ENCODE results near the gene TBCD.

Gene TBCD

DNA sequence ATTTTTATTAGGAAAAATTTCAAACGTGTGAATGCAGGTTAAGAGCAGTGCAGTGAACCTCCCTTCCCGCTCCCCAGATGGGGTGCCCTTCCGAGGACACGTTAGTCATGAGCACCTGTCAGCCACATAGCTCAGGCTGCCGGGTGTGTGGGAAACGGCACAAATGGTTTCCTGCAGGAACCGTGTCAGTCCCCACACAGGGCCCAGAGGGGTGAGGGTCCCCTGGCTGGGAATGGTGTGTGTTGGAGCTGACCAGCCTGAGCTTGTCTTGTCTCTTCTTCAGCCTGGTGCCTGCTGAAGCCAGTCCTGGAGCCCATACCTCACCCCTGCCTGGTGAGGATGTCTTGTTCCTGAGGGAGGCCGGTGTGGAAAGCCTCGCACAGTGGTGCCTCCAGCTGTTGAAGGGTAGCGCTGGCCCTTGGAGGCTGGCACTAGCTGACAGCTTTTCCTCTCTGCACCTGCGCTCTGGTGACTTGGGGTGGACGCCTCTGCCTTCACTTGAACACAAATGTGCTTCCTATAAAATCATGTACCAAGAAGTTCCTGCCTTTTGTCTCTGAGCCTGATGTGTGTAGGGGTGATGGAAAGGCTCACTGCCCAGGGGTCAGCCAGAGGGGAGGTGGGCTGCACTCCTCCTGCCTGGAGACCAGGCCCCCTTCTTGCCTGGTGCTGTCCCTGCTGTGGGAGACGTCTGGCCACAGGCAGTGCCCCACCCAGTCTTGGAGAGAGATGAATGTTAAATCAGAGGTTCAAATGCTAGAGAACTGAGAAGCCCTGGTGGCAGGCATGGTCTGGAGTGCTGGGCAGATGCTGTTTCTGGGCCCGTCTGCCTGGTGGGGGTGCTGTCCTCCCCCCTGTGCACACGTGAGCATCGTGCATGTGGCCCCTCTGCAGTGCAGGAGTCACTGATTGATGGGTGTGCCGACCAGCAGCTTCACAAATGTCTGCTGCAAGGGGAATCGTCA is 190.6 kb downstream of the TBCD start:
- H4K20me1 ChIP-seq (ENCODE audit: insufficient read depth, low read length), result no peaks in the 10 kb centered on the region
- no peaks in the 10 kb centered on the region for H3K4me1 ChIP-seq (ENCODE audit: low read length)
- H3K79me2 ChIP-seq (ENCODE audit: low read length), result no peaks in the 10 kb centered on the region
- H3F3A ChIP-seq (ENCODE audit: insufficient read depth, low read length), result no peaks in the 10 kb centered on the region
- no peak overlapping the region for H2AFZ ChIP-seq (ENCODE audit: low read length)
- TF ChIP-seq EZH2 (optimal IDR thresholded peaks at IDR 0.05; ENCODE audit: low read depth, low read length) (no peak), CTCF (IDR thresholded peaks at IDR 0.05; ENCODE audit: low read length) (no peak), EZH2phosphoT487 (IDR thresholded peaks at IDR 0.05; ENCODE audit: low read length) (no peak)
- no peaks in the 10 kb centered on the region for H3K27me3 ChIP-seq (replicated peaks; ENCODE audit: insufficient read depth, low read length)
- no peak overlapping the region for H3K27ac ChIP-seq (ENCODE audit: low read length)
- H3K9ac ChIP-seq (ENCODE audit: low read length), result no peak overlapping the region
- no peaks in the 10 kb centered on the region for H3K36me3 ChIP-seq (replicated peaks; ENCODE audit: insufficient read depth, low read length)
- no peak overlapping the region for H3K4me2 ChIP-seq (ENCODE audit: low read depth, low read length)
- no peak overlapping the region for H3K4me3 ChIP-seq (ENCODE audit: low read length)
- H3K9me3 ChIP-seq (replicated peaks; ENCODE audit: insufficient read depth, low read length), result no peaks in the 10 kb centered on the region
- no peak for DNase-seq
- no peaks in the 10 kb centered on the region for H3K9me2 ChIP-seq (replicated peaks; ENCODE audit: insufficient read depth, low read length)

GRCh38 chr17:82943339-82943738 is 191.5 kb downstream of the TBCD start:
- no peaks in the 10 kb centered on the region for H4K20me1 ChIP-seq (ENCODE audit: insufficient read depth, low read length)
- H2AFZ ChIP-seq (ENCODE audit: low read length), result no peak overlapping the region
- H3K9ac ChIP-seq (ENCODE audit: low read length), result no peak overlapping the region
- H3K4me3 ChIP-seq (ENCODE audit: low read length), result no peak overlapping the region
- no peaks in the 10 kb centered on the region for H3F3A ChIP-seq (ENCODE audit: insufficient read depth, low read length)
- no peaks in the 10 kb centered on the region for H3K4me1 ChIP-seq (ENCODE audit: low read length)
- H3K27ac ChIP-seq (ENCODE audit: low read length), result no peak overlapping the region
- H3K4me2 ChIP-seq (ENCODE audit: low read depth, low read length), result no peak overlapping the region
- no peaks in the 10 kb centered on the region for H3K27me3 ChIP-seq (replicated peaks; ENCODE audit: insufficient read depth, low read length)
- no peaks in the 10 kb centered on the region for H3K79me2 ChIP-seq (ENCODE audit: low read length)
- no peaks in the 10 kb centered on the region for H3K9me3 ChIP-seq (replicated peaks; ENCODE audit: insufficient read depth, low read length)
- TF ChIP-seq EZH2 (optimal IDR thresholded peaks at IDR 0.05; ENCODE audit: low read depth, low read length), result no peak
- no peak for TF ChIP-seq EZH2phosphoT487 (IDR thresholded peaks at IDR 0.05; ENCODE audit: low read length)
- no peak for TF ChIP-seq CTCF (IDR thresholded peaks at IDR 0.05; ENCODE audit: low read length)
- DNase-seq, result no peak
- H3K36me3 ChIP-seq (replicated peaks; ENCODE audit: insufficient read depth, low read length), result no peaks in the 10 kb centered on the region
- H3K9me2 ChIP-seq (replicated peaks; ENCODE audit: insufficient read depth, low read length), result no peaks in the 10 kb centered on the region

DNA sequence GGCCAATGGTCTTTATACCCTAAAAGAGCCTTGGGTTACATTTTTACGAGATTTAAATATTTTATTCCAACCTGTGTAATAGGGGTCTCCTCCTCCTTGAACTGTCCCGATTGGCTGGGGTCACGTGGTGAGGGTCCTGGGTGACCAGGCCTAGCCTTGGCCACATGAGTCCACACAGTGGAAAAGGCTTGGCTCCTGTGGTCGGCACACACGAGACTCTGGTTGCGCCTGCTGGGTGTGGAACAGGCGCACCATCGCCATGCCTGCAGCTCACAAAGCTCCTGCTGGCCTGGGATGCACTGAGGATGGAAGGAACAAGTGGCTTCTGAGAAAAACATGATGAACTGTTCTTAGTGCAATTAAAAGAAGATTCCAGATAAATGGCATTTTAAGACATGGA is 191.9 kb downstream of the TBCD start:
- H3F3A ChIP-seq (ENCODE audit: insufficient read depth, low read length), result no peaks in the 10 kb centered on the region
- no peak overlapping the region for H3K27ac ChIP-seq (ENCODE audit: low read length)
- no peaks in the 10 kb centered on the region for H3K9me3 ChIP-seq (replicated peaks; ENCODE audit: insufficient read depth, low read length)
- H4K20me1 ChIP-seq (ENCODE audit: insufficient read depth, low read length), result no peaks in the 10 kb centered on the region
- H3K4me3 ChIP-seq (ENCODE audit: low read length), result no peak overlapping the region
- H3K79me2 ChIP-seq (ENCODE audit: low read length), result no peaks in the 10 kb centered on the region
- no peak for TF ChIP-seq EZH2phosphoT487 (IDR thresholded peaks at IDR 0.05; ENCODE audit: low read length)
- TF ChIP-seq CTCF (IDR thresholded peaks at IDR 0.05; ENCODE audit: low read length), result no peak
- no peak for TF ChIP-seq EZH2 (optimal IDR thresholded peaks at IDR 0.05; ENCODE audit: low read depth, low read length)
- H3K4me2 ChIP-seq (ENCODE audit: low read depth, low read length), result no peak overlapping the region
- H3K9me2 ChIP-seq (replicated peaks; ENCODE audit: insufficient read depth, low read length), result no peaks in the 10 kb centered on the region
- DNase-seq, result no peak
- no peaks in the 10 kb centered on the region for H3K27me3 ChIP-seq (replicated peaks; ENCODE audit: insufficient read depth, low read length)
- no peaks in the 10 kb centered on the region for H3K36me3 ChIP-seq (replicated peaks; ENCODE audit: insufficient read depth, low read length)
- no peak overlapping the region for H3K9ac ChIP-seq (ENCODE audit: low read length)
- H2AFZ ChIP-seq (ENCODE audit: low read length), result no peak overlapping the region
- H3K4me1 ChIP-seq (ENCODE audit: low read length), result no peaks in the 10 kb centered on the region
